Renal pelvis (tissue), 4 donors: ENCODE results near the gene C1orf50. TPM values are rescaled to one million over a fixed set of nuclear protein-coding genes. Genes with fewer than 3 reads are reported as not detected.
"Not testable (repeated sequence)": the region's sequence is repeated elsewhere in the genome, so short reads cannot be mapped to it uniquely, and the experiment has no call there.

Source experiments
- DNase-seq: peaks from one replicate; pipeline ENCODE4 v3.0.0-alpha.2; 2013
- polyA plus RNA-seq, 3 donors: library from polyadenylated mRNA; unstranded; fragments of 120-200 nt; gene quantifications; one replicate each; pipeline ENCODE4 v1.2.1, GENCODE V29; 2013; ENCODE audit not compliant: insufficient read length in 3 of 3

Gene C1orf50
- polyA plus RNA-seq, 3 donors = 10.2 to 15.3 (median 12.5) TPM

DNA sequence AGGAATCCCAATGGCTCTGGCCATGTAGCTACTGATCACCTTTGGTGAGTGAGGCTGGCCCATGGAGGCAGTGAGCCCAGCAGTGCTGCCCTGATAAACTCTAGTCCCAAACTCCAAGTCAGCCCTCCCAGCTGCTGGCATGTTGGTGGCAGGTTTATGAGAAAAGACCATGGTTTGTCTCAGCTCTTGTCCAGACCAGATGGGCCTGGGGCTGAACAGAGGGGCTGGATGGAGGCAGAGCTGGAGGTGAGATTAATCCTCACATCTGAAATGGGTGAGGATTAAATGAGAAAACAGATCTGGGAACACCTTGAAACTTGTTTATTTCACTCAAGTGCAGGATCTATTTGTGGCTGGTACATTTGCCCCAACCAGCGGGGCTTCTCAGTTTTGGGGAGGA is 21.0 kb downstream of the C1orf50 start:
- no peak for DNase-seq

DNA sequence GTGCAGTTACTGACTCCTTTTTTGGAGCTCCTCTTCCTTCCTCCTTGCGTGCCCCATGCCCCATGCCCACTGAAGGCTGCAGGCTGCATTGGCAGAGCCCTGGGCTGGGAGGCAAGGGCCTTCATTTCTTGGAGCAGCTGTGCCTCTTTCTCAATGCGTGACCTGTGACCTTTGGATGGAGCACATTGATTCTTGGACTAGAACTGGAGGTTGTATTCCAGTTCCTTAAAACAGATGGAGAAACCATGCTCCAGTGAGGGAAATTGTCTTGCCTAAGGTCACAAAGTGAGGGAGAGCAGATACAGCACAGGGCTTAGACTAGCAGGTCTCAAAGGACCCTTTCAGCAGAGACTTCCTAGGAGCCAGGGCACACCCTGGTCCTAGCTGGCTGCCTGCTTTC is 26.8 kb downstream of the C1orf50 start:
- no peak for DNase-seq

DNA sequence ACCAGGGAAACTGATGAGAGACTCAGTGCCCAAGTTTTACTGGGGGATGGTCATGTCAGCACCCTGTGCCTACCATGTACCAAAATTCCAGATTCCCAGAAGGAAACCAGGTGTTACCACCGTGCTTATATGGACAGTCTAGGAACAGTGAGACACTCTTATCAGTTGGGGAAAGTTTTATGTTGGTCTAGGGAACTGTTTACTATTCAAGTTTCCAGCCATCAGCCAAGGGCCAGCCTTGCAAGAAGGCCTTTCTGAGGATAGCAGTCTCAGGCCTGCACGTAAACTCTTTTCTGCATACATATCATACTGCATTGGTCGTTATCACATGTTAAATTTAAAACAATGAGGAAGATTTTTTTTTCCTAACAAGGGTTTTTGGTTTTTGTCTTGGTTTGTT is 30.4 kb downstream of the C1orf50 start:
- DNase-seq = no peak

DNA sequence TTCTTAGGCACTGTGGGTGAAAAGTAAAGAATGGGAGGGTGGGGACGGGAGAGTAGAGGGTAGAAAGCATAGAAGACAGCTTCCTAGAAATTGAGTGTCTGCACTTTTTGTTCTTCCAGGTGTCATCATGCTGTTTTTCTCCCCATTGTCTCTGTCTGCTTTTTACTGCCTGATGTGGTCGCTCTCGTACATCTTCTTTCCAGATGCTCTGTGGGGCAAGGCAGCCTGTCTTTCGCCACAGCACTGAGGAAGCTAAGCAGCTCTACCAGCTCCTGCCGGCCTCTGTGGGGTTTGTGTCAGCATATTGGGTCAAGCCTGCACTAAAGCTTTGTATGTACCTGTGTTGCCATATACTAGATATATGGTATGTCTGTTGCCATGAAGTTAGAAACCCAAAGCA is 30.9 kb downstream of the C1orf50 start:
- DNase-seq = no peak

DNA sequence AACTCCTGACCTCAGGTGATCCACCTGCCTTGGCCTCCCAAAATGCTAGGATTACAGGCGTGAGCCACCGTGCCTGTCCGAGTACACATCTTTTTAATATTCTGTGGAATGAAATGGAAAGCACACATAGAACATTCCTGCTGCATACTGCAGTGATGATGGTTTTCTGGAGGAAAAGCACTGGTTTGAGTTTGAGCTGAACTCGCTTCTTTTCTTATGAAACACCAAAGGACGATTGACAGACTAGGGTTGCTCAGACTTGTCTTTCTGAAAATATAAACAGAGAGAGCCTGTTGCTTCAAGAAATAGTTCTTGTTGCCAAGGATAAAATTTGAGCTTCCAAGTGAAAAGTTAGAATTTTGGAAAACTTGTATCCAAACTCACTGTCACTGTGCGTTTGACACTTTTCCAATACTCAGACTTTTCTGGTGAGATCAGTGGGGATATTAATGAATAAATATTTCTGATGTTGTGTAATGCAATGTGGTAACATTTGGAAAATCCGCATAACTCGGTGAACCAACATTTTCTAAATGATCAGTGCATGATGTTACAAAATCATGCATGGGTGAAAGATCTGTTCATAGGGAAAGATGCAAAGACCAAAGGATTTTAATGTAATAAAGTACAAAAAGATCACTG is 34.9 kb downstream of the C1orf50 start:
- no peak for DNase-seq

DNA sequence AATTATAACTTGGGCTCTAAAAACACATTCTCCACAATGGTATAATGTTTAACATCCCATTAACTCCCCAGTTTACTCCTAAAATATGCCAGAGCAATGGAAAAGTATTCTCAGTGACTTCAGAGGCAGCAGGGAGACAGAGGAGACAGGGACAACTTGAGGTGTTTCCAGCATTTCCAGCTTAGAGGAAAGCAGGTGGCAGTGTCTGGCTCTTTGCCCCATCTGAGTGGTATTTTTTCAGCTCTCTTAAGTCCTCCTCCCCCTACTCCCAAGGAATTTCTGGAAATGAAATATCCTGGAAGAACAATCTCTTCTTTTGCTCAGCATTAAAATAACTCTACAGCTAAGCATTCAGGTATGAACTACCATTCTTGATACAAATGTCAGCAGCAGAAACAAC is 39.1 kb downstream of the C1orf50 start:
- no peak for DNase-seq

DNA sequence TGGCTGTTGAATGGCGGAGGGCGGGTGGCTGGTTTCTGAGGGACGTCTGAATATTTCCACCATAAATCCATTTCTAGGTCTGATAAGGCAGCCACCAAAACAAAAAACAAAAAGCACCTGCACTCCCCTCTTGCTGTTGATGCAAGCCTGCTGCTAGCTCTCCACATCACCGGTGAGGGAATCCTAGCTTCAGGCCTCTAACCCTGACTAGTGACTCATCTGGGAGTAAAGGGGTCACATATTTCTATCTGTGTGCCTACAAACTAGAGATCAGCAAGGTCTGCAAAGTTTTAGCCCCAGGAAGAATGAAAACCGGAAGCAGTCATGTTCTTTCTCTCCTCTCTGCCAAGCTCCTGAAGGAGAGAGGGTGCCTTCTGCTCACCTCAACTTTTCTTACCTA is 39.5 kb downstream of the C1orf50 start:
- DNase-seq = no peak

DNA sequence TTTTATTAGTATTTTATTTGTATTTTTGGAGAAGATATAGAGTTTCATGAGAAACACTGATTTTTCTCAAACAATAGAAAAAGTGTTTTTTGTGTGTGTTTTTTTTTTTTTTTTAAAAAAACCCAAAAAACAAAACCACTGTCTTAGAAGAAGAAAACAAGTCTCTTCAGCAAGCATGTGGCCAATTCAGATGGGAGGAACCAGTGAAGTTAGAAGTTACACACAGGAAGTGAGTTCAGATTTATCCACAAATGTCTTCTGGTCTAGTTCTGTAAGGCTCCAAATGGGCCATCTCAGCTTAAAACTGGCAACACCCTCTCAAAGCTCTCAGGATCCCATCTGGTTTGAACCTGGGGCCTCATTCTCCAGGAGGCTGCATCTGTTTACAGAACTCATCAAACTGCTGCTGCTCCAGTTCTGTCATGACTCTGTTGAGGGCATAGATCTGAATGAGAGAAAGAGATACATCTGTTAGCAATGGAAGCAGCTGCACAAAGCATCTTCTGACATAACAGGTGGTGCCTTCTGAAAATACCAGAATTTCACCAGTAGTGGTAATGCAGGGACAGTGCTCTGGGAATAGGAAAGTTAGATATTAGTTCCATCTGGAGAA is 40.1 kb downstream of the C1orf50 start:
- DNase-seq = no peak

DNA sequence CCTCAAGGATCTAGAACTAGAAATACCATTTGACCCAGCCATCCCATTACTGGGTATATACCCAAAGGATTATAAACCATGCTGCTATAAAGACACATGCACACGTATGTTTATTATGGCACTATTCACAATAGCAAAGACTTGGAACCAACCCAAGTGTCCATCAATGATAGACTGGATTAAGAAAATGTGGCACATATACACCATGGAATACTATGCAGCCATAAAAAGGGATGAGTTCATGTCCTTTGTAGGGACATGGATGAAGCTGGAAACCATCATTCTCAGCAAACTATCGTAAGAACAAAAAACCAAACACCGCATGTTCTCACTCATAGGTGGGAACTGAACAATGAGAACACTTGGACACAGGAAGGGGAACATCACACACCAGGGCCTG is 47.8 kb downstream of the C1orf50 start:
- not testable (repeated sequence) for DNase-seq

DNA sequence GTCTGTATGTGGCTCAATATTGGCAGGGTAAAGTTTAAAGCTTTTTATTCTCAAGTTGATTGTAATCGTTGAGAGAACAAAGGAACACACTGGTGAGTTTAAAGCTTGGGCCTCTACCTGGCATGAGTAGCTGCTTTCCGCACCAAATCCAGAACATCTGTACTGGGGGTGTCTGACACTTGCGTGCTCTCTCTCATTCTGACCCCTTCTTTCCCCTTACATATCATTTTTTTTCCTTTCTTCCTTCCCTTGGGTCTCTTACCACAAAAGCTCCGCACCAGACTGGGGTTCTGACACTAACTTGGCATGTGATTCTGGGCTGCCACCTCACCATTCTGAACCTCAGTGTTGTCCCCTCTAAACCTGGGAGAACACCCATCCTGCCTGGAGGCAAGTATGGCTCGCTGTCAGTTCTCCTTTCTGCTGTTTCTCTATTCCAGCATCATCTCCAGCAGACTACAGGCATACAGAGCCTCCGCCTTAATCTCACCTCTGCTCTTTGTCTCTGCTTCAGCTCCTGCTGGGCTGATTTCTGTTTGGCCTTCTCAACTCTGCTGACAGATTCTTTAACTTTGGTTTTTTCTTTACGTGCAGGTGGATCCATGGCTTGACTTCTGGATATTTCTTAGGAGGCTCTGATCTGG is 49.0 kb downstream of the C1orf50 start:
- DNase-seq = no peak

DNA sequence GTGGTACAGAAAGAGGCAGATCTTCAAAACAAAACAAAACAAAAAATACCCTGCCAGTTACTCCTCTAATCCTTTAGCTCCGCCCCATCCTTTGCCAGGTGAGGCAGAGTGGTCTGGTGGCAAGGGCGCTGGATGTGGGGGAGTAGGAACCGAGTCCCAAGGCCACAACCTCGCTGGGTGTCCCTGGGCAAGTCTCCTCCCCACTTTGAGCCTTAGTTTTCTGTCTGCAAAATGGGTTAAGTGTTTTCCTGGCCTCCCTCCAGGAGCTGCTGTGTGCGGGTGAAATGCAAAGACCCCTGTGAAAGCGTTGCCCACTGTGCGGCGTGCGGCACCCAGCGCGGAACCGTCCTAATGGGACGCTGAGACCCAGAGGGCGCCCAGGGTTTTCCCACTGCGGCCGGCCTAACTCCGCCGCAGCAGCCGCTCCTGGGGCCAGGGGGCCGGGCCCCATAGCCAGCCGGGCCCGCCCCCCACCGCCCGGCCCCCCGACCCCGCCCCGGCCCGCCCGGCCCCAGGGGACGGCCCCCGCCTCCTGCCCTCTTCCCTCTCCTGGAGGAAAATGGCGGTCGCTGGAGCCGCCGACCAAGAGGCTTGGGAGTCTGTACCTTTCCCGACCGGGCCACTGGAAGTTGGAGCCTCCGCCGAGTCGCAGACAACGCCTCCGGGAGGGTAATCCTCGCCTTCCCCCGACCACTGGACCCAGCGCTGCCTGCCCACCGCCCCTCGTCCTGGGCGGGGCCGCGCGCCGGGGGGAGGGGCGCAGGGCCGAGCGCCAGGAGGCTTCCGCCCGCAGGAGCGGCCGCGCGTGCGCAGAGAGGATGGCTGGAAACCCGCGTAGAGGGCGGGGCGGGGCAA is 49.8 kb downstream of the C1orf50 start, which contains the start of the genes ERMAP and SVBP:
TSS of gene ERMAP (plus strand) at position 538 of the 855 bp plus-strand sequence. CDS start 13,327 bp downstream, outside the sequence.
TSS of gene SVBP (minus strand) at position 813 of the 855 bp plus-strand sequence. CDS start 853 bp downstream, outside the sequence.
- peak; percentile 90 for DNase-seq

DNA sequence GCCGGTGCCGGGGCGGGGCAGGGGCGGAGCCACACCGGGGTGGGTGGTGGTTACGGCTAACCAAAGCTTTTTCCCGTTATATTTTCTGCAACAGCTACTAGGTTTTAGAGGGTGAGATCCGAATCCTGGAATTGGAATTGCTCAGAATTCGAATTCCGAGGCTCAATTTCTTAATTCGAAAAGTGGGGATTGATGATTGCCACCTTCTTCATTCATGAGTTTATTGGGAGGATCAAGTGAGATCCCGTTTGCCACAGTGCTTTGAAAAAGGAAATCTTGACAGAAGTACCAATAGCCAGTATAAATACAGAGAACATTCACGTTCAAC is 50.4 kb downstream of the C1orf50 start:
- no peak for DNase-seq

DNA sequence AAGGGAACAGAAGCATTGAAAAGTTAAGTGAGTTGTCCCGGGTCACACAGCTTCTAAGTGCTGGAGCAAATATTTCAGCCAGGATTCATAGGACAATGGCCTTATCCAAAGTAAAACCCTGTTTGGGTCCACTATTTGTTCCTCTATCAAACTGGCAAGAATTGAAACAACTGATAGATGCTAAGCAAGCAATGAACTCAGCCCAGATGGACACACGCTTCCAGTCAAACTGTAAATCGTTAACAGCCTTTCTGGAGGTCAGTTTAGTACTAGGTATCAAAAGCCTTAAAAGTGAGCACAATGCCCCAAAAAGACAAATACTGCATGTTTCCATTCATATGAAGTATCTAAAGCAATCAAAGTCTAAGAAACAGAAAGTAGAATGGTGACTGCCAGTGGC is 50.9 kb downstream of the C1orf50 start:
- DNase-seq = no peak

DNA sequence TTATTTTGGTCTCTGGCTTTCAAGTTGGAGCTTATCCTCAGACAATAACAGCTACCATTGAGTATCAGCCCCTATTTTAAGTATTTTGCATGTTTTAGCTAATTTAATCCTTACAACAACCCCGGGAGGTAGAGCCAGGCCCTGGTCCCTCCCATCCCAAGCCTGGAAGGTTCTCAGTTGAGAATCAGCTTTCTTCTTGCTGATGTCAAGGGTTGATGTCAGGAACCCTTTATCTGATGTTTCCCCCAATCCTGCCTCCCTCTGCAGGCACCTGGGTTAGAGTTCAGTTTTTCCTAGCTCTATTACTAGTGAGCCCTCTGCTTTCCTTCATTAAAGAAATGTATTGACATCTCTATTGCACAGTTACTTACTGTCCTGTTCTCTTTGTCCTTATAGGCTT is 53.8 kb downstream of the C1orf50 start:
- no peak for DNase-seq

DNA sequence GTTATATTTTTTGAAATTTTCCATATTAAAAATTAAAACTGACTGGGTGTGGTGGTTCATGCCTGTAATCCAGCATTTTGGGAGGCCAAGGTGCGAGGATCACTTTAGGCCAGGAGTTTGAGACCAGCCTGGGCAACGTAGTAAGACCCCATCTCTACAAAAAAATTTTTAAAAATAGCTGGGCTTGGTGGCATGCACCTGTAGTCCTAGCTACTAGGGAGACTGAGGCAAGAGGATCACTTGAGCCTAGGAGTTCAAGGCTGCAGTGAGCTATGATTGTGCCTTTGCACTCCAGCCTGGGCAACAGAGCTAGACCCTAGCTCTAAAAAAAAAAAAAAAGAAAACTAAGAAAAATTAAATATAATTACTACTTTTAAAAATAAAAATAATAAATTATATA is 54.6 kb downstream of the C1orf50 start:
- DNase-seq = no peak

DNA sequence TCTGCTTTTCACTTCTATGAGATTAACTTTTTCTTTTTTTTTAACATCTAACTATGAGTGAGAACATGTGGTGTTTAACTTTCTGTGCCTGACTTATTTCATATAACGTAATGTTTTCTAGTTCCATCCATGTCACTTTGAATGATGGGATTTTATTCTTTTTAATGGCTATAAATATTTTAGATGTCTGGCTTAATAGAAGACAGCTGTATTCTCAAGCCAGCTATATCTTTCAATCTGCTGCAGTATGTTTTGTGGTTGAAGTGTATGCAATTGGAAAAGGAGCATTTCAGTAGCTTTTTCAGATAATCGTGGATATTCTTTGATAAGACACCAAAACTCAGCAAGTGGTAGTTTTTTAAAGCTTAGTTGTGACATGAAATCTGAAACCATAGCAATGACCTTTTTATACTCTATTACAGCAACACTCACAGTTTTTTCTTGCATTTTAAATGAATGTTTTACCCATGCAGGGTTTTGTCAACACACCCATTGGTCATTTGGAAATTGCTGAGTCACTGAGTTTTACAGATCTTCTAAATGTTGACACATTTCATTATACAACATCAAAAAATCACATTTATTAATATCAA is 55.8 kb downstream of the C1orf50 start:
- DNase-seq = no peak

DNA sequence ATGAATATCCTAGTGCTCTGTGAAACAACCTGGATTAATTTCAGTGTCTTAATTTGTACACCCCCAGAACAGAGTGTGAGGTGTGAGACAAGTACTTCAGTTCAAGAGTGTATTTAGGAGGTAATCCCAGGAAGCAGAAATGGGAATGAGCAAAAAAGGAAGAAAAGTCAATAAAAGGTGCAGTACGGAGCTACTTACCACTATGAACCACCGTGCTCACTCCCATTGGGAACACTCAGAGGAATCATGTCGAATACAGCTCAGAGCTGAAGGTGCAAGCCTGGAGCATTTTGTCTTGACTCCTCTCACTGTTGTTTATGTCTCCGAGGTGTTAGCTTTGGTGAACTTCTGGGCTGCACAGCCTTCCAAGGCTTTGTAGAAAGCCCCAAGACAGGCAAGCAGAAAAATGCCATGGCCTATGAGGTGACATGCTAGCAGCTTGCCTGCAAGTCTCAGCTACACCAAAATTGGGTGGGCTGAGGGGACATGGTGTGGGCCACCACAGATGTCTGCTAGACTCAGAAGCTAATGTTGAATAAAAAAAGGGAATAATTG is 57.5 kb downstream of the C1orf50 start:
- DNase-seq = no peak

DNA sequence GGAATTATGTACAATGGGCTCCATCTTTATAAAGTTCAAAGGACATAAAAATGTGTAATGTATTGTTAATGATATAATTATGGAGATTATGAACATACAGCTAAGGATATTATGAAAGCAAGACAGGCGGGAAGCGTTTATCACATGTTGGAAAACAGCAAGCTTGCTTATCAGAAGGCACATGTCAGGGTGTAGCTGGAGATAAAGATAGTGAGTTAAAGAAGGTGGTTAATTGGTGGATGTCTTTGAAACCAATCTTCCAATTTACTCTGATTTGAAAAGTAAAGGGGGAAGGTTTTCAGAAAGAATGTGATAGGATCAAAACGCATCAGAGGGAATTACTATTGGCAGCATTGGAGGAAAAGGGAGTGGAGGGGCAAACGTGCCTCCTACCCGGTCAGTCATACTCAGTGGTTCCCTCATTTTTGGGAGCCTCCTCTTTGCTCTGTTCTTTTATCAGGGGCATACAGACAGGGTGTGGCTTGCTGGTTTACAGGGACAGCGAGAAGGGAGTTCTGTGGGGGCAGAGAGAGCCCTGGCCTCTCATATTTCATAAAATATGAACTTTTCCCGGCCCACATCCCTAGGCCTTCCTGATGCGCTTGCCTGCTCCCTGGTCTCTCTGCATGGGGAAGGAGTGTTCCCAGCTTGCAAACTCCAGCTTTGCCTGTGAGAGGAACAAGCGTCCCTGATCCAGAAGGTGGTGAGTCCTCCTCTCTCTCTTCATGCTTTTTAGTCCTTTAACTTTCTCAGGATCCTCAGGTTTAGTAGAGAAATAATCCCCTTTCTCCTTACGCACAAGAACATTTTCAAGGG is 58.2 kb downstream of the C1orf50 start:
- no peak for DNase-seq
